Activated T-cell treated with anti-CD3 and anti-CD28 coated beads for 48 hours (primary cell): Measurements from ENCODE around the gene UQCR11.

Experiments used
- DNase-seq: peaks from one replicate; pipeline ENCODE4 v3.0.0-alpha.2; 2020; ENCODE audit warnings: low read depth

The UQCR11 gene

GRCh38 chr19:1634938-1635243 lies 29.6 kb upstream of the UQCR11 start:
- no peak for DNase-seq

- no peak for DNase-seq
These were observed 29.1 kb upstream of the UQCR11 start for GRCh38 chr19:1634242-1634937.

- DNase-seq: no peak
These were observed 28.1 kb upstream of the UQCR11 start for GRCh38 chr19:1633269-1633826.

- no peak for DNase-seq
These were observed 27.4 kb upstream of the UQCR11 start for GRCh38 chr19:1632462-1633268.

GRCh38 chr19:1631557-1632100 lies 26.4 kb upstream of the UQCR11 start:
- DNase-seq: no peak

- no peak for DNase-seq
These were observed 25.5 kb upstream of the UQCR11 start for GRCh38 chr19:1630811-1631210.

GRCh38 chr19:1630012-1630411 lies 24.8 kb upstream of the UQCR11 start:
- DNase-seq: no peak

GRCh38 chr19:1629256-1629808 lies 24.1 kb upstream of the UQCR11 start:
- DNase-seq: no peak

GRCh38 chr19:1627194-1627593 lies 21.9 kb upstream of the UQCR11 start:
- no peak for DNase-seq

- no peak for DNase-seq
These were observed 21.3 kb upstream of the UQCR11 start for GRCh38 chr19:1626417-1627010.

GRCh38 chr19:1624458-1624857 lies 19.2 kb upstream of the UQCR11 start:
- no peak for DNase-seq

- DNase-seq: no peak
These were observed 17.3 kb upstream of the UQCR11 start for GRCh38 chr19:1622541-1622940.

GRCh38 chr19:1622007-1622406 lies 16.7 kb upstream of the UQCR11 start:
- no peak for DNase-seq

GRCh38 chr19:1621574-1621973 lies 16.3 kb upstream of the UQCR11 start:
- DNase-seq: no peak

- DNase-seq: no peak
These were observed 15.8 kb upstream of the UQCR11 start for GRCh38 chr19:1621021-1621420.

GRCh38 chr19:1620502-1620901 lies 15.2 kb upstream of the UQCR11 start:
- DNase-seq: no peak

GRCh38 chr19:1619703-1620102 lies 14.4 kb upstream of the UQCR11 start:
- DNase-seq: no peak

- no peak for DNase-seq
These were observed 13.8 kb upstream of the UQCR11 start for GRCh38 chr19:1619094-1619439.

GRCh38 chr19:1618157-1619093 lies 13.2 kb upstream of the UQCR11 start:
- peak; percentile 21 for DNase-seq

- no peak for DNase-seq
These were observed 11.6 kb upstream of the UQCR11 start for GRCh38 chr19:1616875-1617274.

GRCh38 chr19:1616396-1616795 lies 11.1 kb upstream of the UQCR11 start:
- no peak for DNase-seq
